Measurements from ENCODE around the gene GSC2.

DNA sequence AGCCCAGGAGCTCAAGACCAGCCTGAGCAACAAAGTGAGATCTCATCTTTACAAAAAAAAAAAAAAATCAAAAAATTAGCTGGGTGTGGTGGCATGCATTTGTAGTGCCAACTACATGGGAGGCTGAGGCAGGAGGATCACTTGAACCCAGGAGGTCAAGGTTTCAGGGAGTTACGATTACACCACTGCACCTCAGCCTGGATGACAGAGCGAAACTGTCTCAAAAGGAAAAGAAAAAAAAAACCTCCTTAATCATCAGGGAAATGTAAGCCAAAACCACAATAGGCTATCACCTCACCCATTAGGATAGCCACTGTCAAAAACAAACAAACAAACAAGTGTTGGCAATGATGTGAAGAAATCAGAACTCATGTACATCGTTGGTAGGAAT is 41.3 kb downstream of the GSC2 start:
- TF ChIP-seq RAD21 (IDR thresholded peaks at IDR 0.05; ENCODE audit: low read depth) (no peak), CREB1 (IDR thresholded peaks at IDR 0.05; ENCODE audit: low read depth) (no peak), TAF1 (IDR thresholded peaks at IDR 0.05; ENCODE audit: low read depth) (no peak), TEAD4 (IDR thresholded peaks at IDR 0.05) (no peak), FOXM1 (IDR thresholded peaks at IDR 0.05; ENCODE audit: borderline replicate concordance, low read depth) (no peak), NFIC (IDR thresholded peaks at IDR 0.05) (no peak), CEBPB (IDR thresholded peaks at IDR 0.05) (no peak)
- TF ChIP-seq, protein P1, sequence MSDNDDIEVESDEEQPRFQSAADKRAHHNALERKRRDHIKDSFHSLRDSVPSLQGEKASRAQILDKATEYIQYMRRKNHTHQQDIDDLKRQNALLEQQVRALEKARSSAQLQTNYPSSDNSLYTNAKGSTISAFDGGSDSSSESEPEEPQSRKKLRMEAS (IDR thresholded peaks at IDR 0.05), result no peak
